ENCODE measurements around the gene COL9A2. TPM values are rescaled to one million over a fixed set of nuclear protein-coding genes. Genes with fewer than 3 reads are reported as not detected.

COL9A2 gene
- total RNA-seq, 4 donors from 2014 or later: 1.6 to 15.6 (median 9.0) TPM

DNA sequence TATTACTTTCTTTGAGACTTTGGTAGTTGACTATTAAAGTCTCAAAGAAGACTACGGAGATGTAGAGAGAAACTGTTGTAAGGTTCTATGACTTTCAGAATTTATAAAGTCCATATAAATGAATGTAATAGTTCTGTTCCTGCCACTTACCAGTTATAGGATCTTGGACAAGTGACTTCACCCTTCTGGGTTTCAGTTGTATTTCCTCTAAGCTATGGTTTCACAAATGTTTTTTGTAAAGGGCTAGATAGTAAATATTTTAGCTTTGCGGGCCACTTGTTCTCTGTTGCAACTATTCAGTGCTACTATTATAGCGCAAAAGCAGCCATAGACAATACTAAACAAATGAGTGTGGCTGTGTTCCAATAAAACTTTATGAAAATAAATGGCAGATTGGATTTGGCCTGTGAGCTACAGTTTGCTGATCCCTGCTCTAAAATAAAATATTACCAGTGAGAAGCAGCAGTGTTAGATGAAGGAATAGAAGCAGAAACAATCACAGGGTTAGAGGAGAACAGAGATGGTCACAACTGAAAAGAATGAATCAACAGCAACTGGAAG is 44.4 kb downstream of the COL9A2 start:
- TF ChIP-seq, protein P1, sequence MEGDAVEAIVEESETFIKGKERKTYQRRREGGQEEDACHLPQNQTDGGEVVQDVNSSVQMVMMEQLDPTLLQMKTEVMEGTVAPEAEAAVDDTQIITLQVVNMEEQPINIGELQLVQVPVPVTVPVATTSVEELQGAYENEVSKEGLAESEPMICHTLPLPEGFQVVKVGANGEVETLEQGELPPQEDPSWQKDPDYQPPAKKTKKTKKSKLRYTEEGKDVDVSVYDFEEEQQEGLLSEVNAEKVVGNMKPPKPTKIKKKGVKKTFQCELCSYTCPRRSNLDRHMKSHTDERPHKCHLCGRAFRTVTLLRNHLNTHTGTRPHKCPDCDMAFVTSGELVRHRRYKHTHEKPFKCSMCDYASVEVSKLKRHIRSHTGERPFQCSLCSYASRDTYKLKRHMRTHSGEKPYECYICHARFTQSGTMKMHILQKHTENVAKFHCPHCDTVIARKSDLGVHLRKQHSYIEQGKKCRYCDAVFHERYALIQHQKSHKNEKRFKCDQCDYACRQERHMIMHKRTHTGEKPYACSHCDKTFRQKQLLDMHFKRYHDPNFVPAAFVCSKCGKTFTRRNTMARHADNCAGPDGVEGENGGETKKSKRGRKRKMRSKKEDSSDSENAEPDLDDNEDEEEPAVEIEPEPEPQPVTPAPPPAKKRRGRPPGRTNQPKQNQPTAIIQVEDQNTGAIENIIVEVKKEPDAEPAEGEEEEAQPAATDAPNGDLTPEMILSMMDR (IDR thresholded peaks at IDR 0.05): no peak
- ATAC-seq (ENCODE audit: low FRiP score) (no peak), DNase-seq (ENCODE audit: low spot score) (no peak)

DNA sequence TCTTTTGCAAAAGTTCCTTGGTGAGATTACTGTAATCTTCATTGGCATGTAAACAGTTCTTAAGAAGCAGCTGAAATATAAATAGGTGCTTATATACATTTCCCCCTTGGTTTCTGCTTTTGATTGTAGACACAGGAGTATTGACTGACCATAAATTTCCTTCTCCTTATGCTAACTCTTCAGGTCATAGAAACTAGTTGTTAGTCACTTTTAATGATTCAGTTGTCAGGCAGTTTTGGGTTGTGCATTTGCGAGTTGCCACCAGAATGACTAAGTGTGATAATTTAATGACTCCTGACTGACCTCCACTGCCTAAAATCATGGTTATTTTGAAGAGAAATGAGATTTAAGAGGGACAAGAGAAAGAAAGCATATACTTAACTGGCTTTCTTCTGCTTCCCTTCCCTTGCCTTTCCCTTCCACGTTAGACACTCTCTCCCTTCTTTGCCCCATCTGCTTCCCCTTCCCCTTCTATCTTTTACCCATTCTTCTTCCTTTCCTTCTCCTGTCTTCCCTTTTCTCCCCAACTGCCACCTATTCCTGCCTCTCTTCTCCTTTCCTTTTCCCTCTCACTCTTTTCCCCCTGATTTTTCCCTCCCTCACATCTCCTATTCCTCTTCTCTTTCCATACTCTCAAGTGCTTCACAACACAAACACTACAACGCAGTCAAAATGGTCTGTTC is 46.8 kb downstream of the COL9A2 start:
- DNase-seq (ENCODE audit: low spot score) (no peak), ATAC-seq (ENCODE audit: low FRiP score) (no peak)
- TF ChIP-seq, protein P1 (IDR thresholded peaks at IDR 0.05): no peak

DNA sequence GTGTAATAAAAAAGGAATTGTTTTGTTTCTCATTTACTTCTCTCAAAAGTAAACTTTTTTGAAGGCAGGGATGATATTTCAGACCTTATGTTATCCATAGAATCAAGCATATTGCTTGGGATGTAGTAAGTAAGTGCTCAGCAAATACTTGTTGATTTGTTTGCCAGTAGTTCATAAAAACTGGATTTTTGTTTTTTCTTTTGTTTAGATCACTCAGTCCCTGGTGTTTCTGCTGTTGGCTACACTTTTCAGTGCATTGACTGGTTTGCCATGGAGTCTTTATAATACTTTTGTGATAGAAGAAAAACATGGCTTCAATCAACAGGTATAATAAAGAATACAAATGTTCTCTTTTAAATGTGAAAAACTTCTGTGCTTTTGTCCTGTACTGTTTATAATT is 48.9 kb downstream of the COL9A2 start:
- no peak for DNase-seq (ENCODE audit: low spot score)
- TF ChIP-seq, protein P1 (IDR thresholded peaks at IDR 0.05): no peak
- ATAC-seq (ENCODE audit: low FRiP score): no peak

DNA sequence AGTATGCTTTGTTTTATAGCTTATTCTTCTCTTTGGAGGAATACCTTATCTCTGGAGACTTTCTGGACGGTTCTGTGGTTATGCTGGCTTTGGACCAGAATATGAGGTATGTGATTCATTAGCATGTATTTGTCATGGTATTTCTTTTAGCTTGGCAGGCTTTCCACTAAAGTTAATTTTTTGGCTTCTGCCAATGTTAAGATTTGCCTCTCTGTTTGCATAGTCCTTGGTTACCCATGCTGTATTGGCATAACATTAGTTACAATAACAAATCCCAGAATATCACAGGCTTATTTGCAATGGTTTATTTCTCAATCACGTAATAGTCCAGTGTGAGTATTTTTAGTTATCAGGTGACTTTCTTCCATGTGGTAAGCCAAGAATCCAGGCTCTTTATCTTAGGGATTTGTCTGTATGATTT is 49.3 kb downstream of the COL9A2 start:
- ATAC-seq (ENCODE audit: low FRiP score) (peak; percentile 95), DNase-seq (ENCODE audit: low spot score) (no peak)
- TF ChIP-seq, protein P1 (IDR thresholded peaks at IDR 0.05): no peak

DNA sequence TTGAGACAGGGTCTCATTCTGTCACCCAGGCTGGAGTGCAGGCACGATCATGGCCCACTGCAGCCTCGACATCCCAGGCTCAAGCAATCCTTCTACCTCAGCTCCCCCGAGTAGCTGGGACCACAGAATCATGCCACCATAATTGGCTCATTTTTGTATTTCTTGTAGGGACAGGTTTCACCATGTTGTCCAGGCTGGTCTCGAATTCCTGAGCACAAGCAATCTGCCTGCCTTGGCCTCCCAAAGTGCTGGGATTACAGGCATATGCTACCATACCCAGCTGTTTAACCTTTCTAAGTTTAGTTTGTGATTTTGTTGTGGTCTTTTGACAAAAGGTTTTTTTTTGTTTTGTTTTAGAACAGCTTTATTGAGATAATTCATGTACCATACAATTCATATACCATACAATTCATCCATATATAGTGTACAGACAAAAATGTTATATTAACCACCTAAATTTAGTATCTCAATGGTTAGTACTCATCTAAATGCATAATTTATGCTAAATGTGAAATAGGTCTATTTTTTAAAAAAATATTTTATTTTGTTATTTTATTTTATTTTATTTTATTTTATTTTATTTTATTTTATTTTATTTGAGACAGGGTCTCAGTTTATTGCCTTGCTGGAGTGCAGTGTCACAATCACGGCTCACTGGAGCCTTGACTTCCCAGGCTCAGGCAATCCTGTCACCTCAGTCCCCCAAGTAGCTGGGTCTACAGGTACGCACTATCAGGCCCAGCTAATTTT is 50.1 kb downstream of the COL9A2 start:
- ATAC-seq (ENCODE audit: low FRiP score) (no peak), DNase-seq (ENCODE audit: low spot score) (no peak)
- TF ChIP-seq, protein P1 (IDR thresholded peaks at IDR 0.05): no peak

DNA sequence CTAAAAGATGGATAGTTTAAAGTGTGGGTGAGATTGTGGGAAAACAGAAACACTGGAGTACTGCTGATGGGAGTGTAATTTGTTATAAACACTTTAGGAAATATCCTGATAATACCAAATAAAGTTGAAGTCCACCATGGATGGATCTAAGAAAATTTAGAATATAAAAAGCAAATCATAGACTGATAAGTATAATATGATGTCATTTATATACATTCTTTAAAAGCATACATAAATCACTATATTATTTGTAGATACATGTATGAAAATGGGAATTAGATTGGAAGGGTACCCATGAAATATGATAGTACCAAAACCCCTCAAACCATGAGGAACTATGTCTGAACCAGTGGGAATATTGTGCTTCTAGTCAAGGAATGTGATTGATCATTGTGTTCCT is 51.2 kb downstream of the COL9A2 start:
- TF ChIP-seq, protein P1 (IDR thresholded peaks at IDR 0.05): no peak
- DNase-seq (ENCODE audit: low spot score) (no peak), ATAC-seq (ENCODE audit: low FRiP score) (no peak)
